GM19468 (cell line): ENCODE results near the gene DECR2.
"Not testable (repeated sequence)": the region's sequence is repeated elsewhere in the genome, so short reads cannot be mapped to it uniquely, and the experiment has no call there.

Experiments used
- ATAC-seq: cut with Tn5 transposase; IDR thresholded peaks from one replicate; pipeline ENCODE4 v1.9.1; 2021; ENCODE audit warnings: mild to moderate bottlenecking, moderate library complexity, moderate number of reproducible peaks; ENCODE audit not compliant: unreplicated experiment; ENCODE audit errors: extremely low read depth

The DECR2 gene

DNA sequence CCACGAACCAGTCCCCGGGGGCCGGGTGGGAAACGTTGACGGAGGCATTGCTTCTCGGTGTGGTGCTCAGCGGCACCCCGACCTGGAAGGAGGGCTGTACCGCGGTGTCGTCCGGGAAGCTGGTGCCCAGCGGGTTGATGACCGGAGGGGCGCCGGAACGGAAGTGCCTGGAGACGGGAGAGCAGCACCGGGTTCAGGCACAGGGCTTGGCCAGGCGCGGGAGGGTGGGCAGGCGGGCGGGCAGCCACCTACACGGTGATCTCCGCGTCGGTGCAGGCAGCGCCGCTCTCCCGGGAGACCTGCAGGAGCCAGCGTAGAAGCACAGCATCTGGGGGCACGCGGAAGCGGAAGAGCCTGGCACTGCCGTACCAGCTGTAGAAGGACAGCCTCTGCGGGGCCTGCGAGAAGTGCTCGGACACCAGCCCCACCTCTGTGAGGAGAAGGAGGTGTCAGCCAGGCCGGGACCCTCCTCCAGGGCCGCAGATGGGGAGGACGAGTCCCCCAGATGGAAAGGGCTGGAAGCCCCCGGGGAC is 24.2 kb upstream of the DECR2 start:
- ATAC-seq: no peak

- ATAC-seq: not testable (repeated sequence)
These were observed 23.4 kb upstream of the DECR2 start for GRCh38 chr16:378113-378820.

DNA sequence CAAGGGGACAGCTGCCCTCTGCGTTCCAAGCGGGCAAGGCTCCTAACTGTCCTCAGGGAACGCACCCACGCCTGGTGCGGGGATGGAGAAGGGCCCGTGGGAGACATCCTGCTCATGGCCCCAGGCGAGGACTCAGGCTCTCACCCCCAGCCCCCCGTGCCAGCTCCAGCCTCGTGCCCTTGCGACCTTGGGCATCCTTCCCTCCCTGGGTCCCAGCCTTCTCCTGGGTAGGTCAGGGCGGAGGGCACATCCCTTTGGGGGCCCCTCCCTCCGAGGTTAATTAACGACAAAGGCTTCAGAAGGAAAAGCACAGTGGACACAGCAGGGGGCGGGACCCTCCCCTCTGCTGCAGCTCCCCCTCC is 22.9 kb upstream of the DECR2 start:
- no peak for ATAC-seq

DNA sequence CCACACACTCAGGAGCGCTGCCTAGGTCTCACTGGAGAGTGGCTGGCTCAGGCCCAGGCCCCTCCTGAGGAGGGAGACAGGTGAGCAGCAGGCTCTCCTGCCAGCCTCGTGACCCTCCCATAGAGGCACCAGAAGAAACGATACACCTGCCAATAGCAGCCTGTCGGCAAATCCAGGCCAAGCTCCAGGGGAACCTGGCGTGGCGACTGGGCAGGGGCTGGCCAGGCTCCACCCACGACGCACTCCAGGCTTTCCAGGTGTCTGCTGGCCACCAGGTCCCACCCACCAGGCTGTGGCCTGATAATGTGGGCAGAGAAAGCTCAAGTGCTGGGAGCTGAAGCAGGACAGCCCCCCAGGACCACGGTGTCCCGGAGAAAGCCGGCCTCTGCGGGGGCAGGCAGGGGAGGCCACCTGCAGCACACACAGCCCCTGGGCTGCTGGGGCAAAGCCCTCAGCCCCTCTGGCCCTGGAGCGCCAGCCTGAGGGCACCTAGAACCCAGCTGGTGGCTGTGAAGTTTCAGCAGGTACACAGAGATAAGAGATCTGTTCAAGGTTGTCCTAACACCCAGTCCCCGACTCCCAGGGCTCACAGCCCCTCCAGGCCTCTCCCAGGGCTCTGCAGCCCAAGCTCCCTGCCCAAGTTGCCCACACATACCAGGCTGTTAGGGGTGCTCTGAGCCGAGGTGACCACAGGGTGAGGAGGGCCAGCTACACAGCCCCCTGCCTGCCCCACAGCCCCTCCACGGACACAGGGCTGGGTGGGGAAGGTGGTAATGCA is 22.3 kb upstream of the DECR2 start:
- no peak for ATAC-seq

DNA sequence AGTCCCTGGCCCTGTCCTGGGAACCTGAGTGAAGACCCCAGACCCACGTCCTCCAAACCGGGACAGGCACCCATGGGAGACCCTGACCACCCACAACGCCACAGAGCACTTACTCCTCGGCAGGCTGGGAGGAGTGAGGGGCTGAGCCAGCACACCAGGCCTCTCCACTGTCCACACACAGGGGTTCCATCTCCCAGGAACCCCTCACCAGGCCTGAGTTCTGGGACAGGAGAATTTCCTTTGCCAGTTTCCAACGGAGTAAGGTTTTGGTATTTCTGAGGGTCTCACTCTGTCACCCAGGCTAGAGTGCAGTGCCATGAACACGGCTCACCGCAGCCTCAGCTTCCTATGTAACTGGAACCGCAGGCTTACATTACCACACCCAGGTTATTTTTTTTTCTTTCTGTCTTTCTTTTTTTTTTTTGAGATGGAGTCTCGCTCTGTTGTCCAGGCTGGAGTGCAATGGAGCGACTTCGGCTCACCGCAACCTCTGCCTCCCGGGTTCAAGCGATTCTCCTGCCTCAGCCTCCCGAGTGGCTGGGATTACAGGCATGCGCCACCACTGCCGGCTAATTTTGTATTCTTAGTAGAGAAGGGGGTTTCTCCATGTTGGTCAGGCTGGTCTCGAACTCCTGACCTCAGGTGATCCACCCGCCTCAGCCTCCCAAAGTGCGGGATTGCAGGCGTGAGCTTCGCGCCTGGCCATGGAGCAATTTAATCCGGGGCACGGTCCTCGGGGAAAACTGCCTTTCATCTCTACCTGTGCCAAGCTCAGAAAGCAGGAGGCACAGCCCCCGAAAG is 21.5 kb upstream of the DECR2 start:
- no peak for ATAC-seq

- ATAC-seq: no peak
These were observed 21.0 kb upstream of the DECR2 start for GRCh38 chr16:380762-381011.

GRCh38 chr16:381012-381788 is 20.5 kb upstream of the DECR2 start:
- ATAC-seq: no peak

- peak; percentile 19 for ATAC-seq
These were observed 19.6 kb upstream of the DECR2 start, which contains the start of gene PGAP6 for GRCh38 chr16:381789-382717. PGAP6 (minus strand) TSS chr16:381978; CDS start chr16:381821, 157 bp downstream.

DNA sequence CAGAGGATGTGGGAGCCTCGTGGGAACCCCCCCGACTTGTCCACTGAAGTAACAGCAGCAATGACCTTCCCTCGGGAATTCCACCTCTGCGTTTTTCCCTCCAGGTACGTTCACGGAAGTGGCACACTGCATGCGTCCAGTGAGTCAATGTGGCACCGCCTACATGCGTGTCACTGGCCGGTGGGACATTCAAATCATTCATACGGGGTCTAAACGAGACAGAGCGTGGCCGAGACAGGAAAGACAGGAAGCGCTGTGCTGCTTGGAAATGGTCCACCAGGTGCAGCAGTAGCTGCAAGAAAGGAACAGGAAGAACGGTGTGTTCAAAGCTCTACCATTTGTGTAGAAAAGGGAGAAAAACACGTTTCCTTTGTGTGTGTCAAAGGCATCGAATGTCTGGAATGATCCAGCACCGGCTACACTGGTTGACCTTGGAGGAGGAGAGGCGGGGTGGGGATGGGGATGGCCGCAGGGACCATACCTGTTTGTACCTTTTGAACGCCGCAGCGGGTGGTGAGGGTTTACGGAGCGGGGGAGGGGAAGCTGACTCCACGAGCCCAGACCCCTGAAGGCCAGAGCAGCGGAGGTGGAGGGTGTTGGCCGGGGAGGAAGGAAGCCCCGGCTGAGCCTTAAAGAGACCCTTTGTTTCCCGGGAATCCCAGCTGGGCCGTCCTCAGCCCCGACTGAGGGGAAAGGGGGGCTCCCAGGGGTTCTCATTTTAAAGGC is 18.2 kb upstream of the DECR2 start:
- no peak for ATAC-seq

DNA sequence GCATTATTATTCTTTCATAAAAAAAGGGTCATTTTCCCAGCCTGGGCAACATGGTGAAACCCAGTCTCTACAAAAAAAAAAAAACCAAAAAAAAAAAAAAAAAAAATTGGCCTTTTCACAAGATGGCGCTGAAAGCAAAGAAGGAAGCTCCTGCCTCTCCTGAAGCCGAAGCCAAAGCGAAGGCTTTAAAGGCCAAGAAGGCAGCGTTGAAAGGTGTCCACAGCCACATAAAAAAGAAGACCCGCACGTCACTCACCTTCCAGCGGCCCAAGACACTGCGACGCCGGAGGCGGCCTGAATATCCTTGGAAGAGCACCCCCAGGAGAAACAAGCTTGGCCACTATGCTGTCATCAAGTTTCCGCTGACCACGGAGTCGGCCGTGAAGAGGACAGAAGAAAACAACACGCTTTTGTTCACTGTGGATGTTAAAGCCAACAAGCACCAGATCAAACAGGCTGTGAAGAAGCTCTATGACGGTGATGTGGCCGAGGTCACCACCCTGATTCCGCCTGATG is 15.0 kb upstream of the DECR2 start:
- ATAC-seq: no peak

GRCh38 chr16:387761-388666 is 13.7 kb upstream of the DECR2 start:
- ATAC-seq: not testable (repeated sequence)

DNA sequence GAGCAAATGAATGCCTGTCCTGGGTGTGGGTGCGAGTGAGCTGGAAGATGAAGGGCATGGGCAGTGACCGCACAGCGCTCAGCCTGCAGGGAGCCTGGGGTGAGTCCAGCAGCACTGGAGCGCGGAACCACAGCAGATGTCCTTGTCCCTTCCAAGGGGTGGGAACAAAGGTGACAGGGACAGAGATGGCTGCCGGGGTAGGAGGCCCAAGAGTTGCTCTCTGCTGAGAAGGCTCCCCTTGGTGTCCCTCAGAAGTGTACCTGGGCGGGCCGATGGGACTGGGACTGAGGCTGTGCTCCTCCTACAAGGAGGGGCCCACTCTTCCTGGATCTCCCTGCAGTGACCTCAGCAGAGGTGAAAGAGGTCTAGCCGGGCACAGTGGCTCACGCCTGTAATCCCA is 12.3 kb upstream of the DECR2 start:
- no peak for ATAC-seq

DNA sequence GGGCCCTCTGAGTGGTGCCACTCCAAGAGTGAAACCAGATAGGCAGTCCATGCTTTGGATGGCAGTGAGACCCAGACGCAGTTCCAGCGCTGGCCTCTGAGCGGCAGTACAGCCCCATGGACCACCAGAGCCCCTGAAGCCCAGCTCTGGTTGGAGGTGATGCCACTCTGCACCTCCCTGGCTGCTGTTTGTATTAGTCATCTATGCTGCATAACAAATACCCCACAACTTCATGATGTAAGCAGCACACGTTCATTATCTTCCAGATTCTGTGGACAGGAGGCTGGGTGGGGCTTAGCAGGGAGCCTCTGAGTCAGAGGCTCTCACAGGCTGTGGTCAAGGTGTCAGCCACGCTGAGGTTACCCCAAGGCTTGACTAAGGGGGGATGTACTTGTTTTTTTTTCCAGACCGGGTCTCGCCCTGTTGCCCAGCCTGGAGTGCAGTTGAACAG is 9.8 kb upstream of the DECR2 start:
- ATAC-seq: no peak

DNA sequence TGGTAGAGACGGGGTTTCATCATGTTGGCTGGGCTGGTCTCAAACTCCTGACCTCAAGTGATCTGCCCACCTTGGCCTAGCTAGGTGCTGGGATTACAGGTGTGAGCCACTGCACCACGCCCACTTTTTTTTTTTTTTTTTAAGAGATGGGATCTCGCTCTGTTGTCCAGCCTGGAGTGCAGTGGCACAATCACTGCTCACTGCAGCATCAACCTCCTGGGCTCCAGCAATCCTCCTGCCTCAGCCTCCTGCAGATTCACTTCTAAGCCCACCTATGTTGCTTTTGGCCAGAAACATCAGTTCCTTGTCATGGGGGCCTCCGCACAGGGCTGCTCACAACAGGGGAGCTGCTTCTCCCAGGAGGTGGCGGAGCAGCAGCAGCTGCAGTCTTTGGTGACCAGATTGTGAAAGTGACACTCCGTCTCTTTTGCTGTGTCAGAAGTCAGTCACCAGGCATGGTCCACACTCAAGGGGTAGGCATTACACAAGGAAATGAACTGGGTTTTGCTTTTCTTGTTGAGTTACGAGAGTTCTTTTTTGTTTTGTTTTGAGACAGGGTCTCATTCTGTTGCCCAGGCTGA is 9.1 kb upstream of the DECR2 start:
- no peak for ATAC-seq

DNA sequence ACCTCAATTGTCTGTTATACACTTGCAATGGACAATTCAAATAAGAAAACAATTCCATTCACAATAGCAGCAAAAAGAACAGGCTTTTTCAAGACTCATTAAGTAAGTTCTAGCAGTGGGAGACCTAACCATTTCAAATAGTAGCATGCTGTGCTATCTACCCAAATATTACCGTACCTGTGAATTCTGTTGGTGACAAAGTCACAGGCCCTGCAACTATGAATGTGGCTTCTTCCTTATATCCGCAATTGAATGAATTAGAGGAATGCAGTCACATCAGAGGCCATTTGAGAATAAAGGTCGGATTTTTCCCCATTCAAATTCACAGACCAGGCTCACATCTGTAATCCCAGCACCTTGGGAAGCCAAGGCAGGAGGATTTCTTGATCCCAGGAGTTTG is 5.5 kb upstream of the DECR2 start:
- ATAC-seq: no peak

DNA sequence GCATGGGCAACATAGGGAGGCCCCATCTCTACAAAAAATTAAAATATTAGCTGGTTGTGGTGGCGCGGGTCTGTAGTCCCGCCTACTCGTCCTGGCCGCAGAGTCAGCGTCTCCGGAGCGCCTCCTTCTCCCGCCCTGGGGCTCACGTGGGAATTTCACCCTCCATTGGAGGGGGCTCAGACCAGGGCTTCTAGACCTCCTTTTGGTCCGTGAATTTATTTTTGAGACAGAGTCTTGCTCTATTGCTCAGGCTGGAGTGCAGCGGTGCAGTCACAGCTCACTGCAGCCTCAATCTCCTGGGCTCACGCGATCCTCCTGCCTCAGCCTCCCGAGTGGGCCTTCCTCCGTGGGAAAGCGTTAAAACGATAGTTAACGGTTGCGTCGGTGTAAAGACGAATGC is 5.1 kb upstream of the DECR2 start:
- no peak for ATAC-seq

- no peak for ATAC-seq
These were observed 4.5 kb upstream of the DECR2 start, which contains the start of gene NME4 for GRCh38 chr16:397135-397661. NME4 (plus strand) TSS chr16:397199; CDS start chr16:397223, 24 bp downstream.
